Measurements from ENCODE around the gene PRDM7.
"Not testable (repeated sequence)": the region's sequence is repeated elsewhere in the genome, so short reads cannot be mapped to it uniquely, and the experiment has no call there.

PRDM7 gene

GRCh38 chr16:90012991-90013745 is 64.0 kb downstream of the PRDM7 start:
- no peak for DNase-seq (ENCODE audit: low read depth)

GRCh38 chr16:90011908-90012501 is 65.1 kb downstream of the PRDM7 start:
- DNase-seq (ENCODE audit: low read depth) = no peak

GRCh38 chr16:90011508-90011819 is 65.7 kb downstream of the PRDM7 start:
- DNase-seq (ENCODE audit: low read depth) = no peak

GRCh38 chr16:90010676-90011507 is 66.2 kb downstream of the PRDM7 start:
- DNase-seq (ENCODE audit: low read depth) = no peak

GRCh38 chr16:90009172-90009899 is 67.8 kb downstream of the PRDM7 start:
- DNase-seq (ENCODE audit: low read depth) = no peak

- DNase-seq (ENCODE audit: low read depth) = no peak
These were observed 68.4 kb downstream of the PRDM7 start for GRCh38 chr16:90008708-90009145.

- not testable (repeated sequence) for DNase-seq (ENCODE audit: low read depth)
These were observed 69.4 kb downstream of the PRDM7 start for GRCh38 chr16:90007635-90008234.

- DNase-seq (ENCODE audit: low read depth) = no peak
These were observed 70.1 kb downstream of the PRDM7 start for GRCh38 chr16:90007015-90007414.
